Smooth muscle cell (in vitro differentiated cells): ENCODE data around the gene GPX5. TPM values are rescaled to one million over a fixed set of nuclear protein-coding genes. Genes with fewer than 3 reads are reported as not detected.
"Not testable (repeated sequence)": the region's sequence is repeated elsewhere in the genome, so short reads cannot be mapped to it uniquely, and the experiment has no call there.

Experiments
- DNase-seq: peaks from one replicate; lab custom pipeline; 2025; ENCODE audit not compliant: unreplicated experiment; lab: John Stamatoyannopoulos, UW
- H2AFZ ChIP-seq: fragments of 200-600 bp; sonication (generic); 2 replicates; pipeline ENCODE4 v1.6.0; 2016; ENCODE audit warnings: antibody characterized with exemption, low read depth, mild to moderate bottlenecking
- H3F3A ChIP-seq: fragments of 200-600 bp; sonication (generic); 2 replicates; pipeline ENCODE4 v1.6.0; 2017; ENCODE audit warnings: antibody characterized with exemption, low read depth
- H3K27ac ChIP-seq: fragments of 200-600 bp; sonication (generic); 2 replicates; pipeline ENCODE4 v1.5.1; 2016; ENCODE audit warnings: low read depth, mild to moderate bottlenecking
- H3K27me3 ChIP-seq: fragments of 200-600 bp; sonication (generic); 2 replicates; pipeline ENCODE4 v1.6.1; 2016; ENCODE audit warnings: low read depth, mild to moderate bottlenecking
- H3K36me3 ChIP-seq: fragments of 200-600 bp; sonication (generic); 2 replicates; pipeline ENCODE4 v1.5.1; 2016; ENCODE audit warnings: low read depth
- H3K4me1 ChIP-seq: fragments of 200-600 bp; sonication (generic); 2 replicates; pipeline ENCODE4 v1.5.1; 2016; ENCODE audit warnings: low read depth
- H3K4me2 ChIP-seq: fragments of 200-600 bp; sonication (generic); 2 replicates; pipeline ENCODE4 v1.6.0; 2016; ENCODE audit warnings: mild to moderate bottlenecking
- H3K4me3 ChIP-seq: fragments of 200-600 bp; sonication (generic); 2 replicates; pipeline ENCODE4 v1.5.1; 2016; ENCODE audit warnings: mild to moderate bottlenecking
- H3K79me2 ChIP-seq: fragments of 200-600 bp; sonication (generic); 2 replicates; pipeline ENCODE4 v1.6.0; 2016; ENCODE audit warnings: low read depth, mild to moderate bottlenecking
- H3K9ac ChIP-seq: fragments of 200-600 bp; sonication (generic); 2 replicates; pipeline ENCODE4 v1.6.0; 2016; ENCODE audit warnings: low read depth
- H3K9me3 ChIP-seq: fragments of 200-600 bp; sonication (generic); replicated peaks from 2 replicates; pipeline ENCODE4 v1.5.1; 2016; ENCODE audit warnings: low read depth
- H4K20me1 ChIP-seq: fragments of 200-600 bp; sonication (generic); 2 replicates; pipeline ENCODE4 v1.6.0; 2016; ENCODE audit warnings: low read depth
- WGBS: methylation state at CpG from one replicate; pipeline ENCODE4 v1.1.7; 2016; ENCODE audit warnings: low lambda C conversion rate; 5-methylcytosine and 5-hydroxymethylcytosine counted together
- polyA plus RNA-seq: library from polyadenylated mRNA; unstranded; fragments of >200 nt; fragmentation: Nextera tagmentation; extraction: Ambion mirVana; gene quantifications from 2 replicates; pipeline ENCODE4 v1.2.1, GENCODE V29; 2016
- total RNA-seq: library from RNA; depleted of rRNA; stranded (reverse); fragments of >200 nt; gene quantifications from 2 replicates; pipeline ENCODE4 v1.2.3, GENCODE V29; 2014
- TF ChIP-seq, protein P1 (sequence below): fragments of 200-600 bp; sonication (generic); IDR thresholded peaks from 2 replicates; pipeline ENCODE4 v1.5.1; 2017; ENCODE audit warnings: borderline replicate concordance, mild to moderate bottlenecking, antibody characterized with exemption; ENCODE audit not compliant: insufficient read depth, poor library complexity, severe bottlenecking

GPX5 gene
- total and polyA plus RNA-seq, 2 experiments from 2014 or later = 9.5 to 12.8 TPM

DNA sequence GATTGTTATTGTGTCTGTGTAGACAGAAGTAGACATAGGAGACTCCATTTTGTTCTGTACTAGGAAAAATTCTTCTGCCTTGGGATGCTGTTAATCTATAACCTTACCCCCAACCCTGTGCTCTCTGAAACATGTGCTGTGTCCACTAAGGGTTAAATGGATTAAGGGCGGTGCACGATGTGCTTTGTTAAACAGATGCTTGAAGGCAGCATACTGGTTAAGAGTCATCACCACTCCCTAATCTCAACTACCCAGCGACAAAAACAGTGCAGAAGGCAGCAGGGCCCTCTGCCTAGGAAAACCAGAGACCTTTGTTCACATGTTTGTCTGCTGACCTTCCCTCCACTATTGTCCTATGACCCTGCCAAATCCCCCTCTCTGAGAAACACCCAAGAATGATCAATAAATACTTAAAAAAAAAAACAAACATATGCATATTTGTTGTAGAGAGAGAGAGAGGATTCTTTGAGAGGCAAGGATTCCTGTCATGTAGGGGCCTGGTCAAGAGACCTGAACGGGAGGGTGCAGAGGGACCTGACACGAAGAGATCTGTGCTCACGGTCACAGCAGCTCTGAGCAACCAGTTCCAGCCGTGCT is 22.9 kb upstream of the GPX5 start:
- WGBS = 71% methylated on average over 7 of the region's 7 CpGs

DNA sequence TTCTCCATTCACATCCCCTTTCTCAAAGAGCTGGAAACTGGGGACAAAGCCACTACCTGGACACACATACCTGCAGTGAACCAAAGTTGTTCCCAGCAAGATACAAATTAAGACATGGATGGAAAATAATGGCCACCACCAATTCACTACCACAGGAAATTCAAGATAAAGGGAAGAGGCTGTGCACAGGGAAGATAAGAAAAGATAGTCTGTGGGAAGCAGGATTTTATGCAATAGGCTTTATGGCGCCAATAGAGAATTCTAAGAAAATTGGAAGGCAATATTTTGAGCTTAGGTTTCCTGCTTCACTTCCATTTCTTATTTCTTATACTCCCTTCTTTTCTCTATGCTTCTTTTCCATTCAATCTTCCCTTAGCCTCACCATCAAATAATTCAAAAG is 19.9 kb upstream of the GPX5 start:
- Histone ChIP-seq H3F3A (no peaks in the 10 kb centered on the region), H2AFZ (no peak overlapping the region), H3K27ac (no peak overlapping the region), H3K9me3 (no peaks in the 10 kb centered on the region), H3K4me1 (no peaks in the 10 kb centered on the region), H3K27me3 (no peaks in the 10 kb centered on the region), H3K36me3 (no peaks in the 10 kb centered on the region), H3K4me2 (no peak overlapping the region), H3K9ac (no peak overlapping the region), H4K20me1 (no peaks in the 10 kb centered on the region), H3K79me2 (no peaks in the 10 kb centered on the region), H3K4me3 (no peak overlapping the region)
- TF ChIP-seq, protein P1, sequence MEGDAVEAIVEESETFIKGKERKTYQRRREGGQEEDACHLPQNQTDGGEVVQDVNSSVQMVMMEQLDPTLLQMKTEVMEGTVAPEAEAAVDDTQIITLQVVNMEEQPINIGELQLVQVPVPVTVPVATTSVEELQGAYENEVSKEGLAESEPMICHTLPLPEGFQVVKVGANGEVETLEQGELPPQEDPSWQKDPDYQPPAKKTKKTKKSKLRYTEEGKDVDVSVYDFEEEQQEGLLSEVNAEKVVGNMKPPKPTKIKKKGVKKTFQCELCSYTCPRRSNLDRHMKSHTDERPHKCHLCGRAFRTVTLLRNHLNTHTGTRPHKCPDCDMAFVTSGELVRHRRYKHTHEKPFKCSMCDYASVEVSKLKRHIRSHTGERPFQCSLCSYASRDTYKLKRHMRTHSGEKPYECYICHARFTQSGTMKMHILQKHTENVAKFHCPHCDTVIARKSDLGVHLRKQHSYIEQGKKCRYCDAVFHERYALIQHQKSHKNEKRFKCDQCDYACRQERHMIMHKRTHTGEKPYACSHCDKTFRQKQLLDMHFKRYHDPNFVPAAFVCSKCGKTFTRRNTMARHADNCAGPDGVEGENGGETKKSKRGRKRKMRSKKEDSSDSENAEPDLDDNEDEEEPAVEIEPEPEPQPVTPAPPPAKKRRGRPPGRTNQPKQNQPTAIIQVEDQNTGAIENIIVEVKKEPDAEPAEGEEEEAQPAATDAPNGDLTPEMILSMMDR = no peak
- WGBS = 91% methylated on average over 1 of the region's 1 CpG
- DNase-seq = no peak

More for the DNA sequence above, 22.9 kb upstream of the GPX5 start:
- H3K36me3 ChIP-seq, H3F3A ChIP-seq, H3K4me2 ChIP-seq, H3K27ac ChIP-seq, H3K4me3 ChIP-seq, H3K9ac ChIP-seq, H3K79me2 ChIP-seq, H3K9me3 ChIP-seq, DNase-seq, H2AFZ ChIP-seq, H3K27me3 ChIP-seq, H4K20me1 ChIP-seq, H3K4me1 ChIP-seq: not testable (repeated sequence)

DNA sequence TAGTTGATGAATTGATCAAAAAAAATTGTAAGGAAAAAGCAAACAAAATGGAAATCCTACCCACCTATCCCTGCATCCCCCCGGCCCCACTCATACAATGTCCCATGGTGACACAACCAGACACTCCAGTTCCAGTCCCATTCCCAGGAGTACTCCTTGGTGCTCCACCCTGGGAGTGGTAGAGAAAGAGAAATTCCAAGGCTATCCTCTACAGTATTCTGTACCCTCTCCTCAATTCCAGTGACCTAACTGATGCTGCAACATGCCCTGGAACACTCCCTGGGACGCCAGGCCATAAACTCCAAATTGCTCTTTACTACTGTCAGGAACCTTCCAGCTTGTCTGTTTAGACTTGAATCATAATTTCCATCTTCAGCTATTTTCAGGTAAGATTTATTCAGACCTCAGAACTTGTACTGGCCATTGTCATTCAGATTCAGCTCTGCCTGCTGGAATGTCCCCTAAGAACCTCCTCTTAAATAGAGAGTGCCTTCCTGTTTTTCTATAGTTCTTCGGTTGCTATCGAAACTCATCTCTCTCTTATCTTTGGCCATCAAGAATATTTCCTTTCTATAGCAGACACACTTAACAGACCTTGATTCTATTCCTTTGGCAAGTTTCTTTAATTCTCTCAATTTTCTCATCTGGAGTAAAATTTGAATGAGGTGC is 18.7 kb upstream of the GPX5 start:
- TF ChIP-seq, protein P1 = no peak
- H2AFZ ChIP-seq = no peak overlapping the region
- WGBS = 83% methylated on average over 4 of the region's 4 CpGs

DNA sequence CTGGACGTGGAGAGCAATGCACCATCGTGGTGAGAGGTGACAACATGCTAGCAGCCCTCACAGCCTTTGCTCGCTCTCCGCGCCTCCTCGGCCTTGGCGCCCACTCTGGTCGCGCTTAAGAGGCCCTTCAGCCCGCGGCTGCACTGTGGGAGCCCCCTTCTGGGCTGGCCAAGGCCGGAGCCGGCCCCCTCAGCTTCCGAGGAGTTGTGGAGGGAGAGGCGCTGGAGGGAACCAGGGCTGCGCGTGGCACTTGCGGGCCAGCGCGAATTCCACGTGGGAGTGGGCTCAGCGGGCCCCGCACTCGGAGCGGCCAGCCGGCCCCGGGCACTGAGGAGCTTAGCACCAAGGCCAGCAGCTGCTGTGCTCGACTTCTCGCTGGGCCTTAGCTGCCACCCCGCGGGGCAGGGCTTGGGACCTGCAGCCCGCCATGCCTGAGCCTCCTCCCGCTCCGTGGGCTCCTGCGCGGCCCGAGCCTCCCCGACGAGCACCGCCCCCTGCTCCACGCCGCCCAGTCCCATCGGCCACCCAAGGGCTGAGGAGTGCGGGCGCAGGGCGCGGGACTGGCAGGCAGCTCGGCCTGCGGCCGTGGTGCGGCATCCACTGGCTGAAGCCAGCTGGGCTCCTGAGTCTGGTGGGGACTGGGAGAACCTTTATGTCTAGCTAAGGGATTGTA is 13.9 kb upstream of the GPX5 start:
- Histone ChIP-seq H3K79me2 (no peaks in the 10 kb centered on the region), H2AFZ (no peak overlapping the region), H3K36me3 (no peaks in the 10 kb centered on the region), H4K20me1 (no peaks in the 10 kb centered on the region), H3K27me3 (peaks cover 10% of the 10 kb centered on the region), H3K4me2 (no peak overlapping the region), H3K27ac (no peak overlapping the region), H3K4me1 (no peaks in the 10 kb centered on the region), H3F3A (no peaks in the 10 kb centered on the region), H3K9ac (no peak overlapping the region), H3K9me3 (no peaks in the 10 kb centered on the region), H3K4me3 (no peak overlapping the region)
- 96% methylated on average over 51 of the region's 51 CpGs for WGBS
- TF ChIP-seq, protein P1 = no peak
- DNase-seq = no peak

More for the DNA sequence above, 18.7 kb upstream of the GPX5 start:
- Histone ChIP-seq H3F3A (no peaks in the 10 kb centered on the region), H3K4me3 (no peak overlapping the region), H3K27me3 (no peaks in the 10 kb centered on the region), H3K4me2 (no peak overlapping the region), H3K9ac (no peak overlapping the region), H3K4me1 (no peaks in the 10 kb centered on the region), H3K36me3 (no peaks in the 10 kb centered on the region), H4K20me1 (no peaks in the 10 kb centered on the region), H3K9me3 (no peaks in the 10 kb centered on the region), H3K27ac (no peak overlapping the region), H3K79me2 (no peaks in the 10 kb centered on the region)
- DNase-seq = no peak

DNA sequence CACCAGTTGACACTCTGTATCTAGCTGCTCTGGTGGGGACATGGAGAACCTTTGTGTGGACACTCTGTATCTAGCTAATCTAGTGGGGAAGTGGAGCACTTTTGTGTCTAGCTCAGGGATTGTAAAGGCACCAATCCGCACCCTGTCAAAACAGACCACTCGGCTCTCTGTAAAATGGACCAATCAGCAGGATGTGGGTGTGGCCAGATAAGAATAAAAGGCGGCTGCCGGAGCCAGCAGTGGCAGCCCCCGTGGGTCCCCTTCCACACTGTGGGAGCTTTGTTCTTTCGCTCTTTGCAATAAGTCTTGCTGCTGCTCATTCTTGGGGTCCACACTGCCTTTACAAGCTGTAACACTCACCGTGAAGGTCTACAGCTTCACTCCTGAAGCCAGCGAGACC is 13.3 kb upstream of the GPX5 start:
- H3K4me2 ChIP-seq, H3K9ac ChIP-seq, H3K27ac ChIP-seq, DNase-seq, H3K4me3 ChIP-seq, H3F3A ChIP-seq, H3K79me2 ChIP-seq, H2AFZ ChIP-seq, H3K4me1 ChIP-seq, H4K20me1 ChIP-seq, H3K9me3 ChIP-seq, H3K36me3 ChIP-seq: not testable (repeated sequence)
- 90% methylated on average over 8 of the region's 8 CpGs for WGBS
- peaks cover 16% of the 10 kb centered on the region for H3K27me3 ChIP-seq
